CD4-positive, alpha-beta T cell (primary cell): ENCODE results near the gene JAKMIP2. TPM values are rescaled to one million over a fixed set of nuclear protein-coding genes. Genes with fewer than 3 reads are reported as not detected.

Source experiments
- ATAC-seq: fragments of 200-7000 bp; cut with Tn5 transposase; one replicate; pipeline ENCODE4 v1.10.0; 2022; ENCODE audit warnings: mild to moderate bottlenecking; ENCODE audit not compliant: poor library complexity
- CTCF ChIA-PET: fragments of 350-600 bp; sonication (Branson Sonifier 250); formaldehyde crosslinking; loops from one replicate; lab custom pipeline; 2021; ENCODE audit warnings: antibody characterized with exemption, inconsistent platforms; lab: Charles Lee
- POLR2A ChIA-PET: fragments of 350-600 bp; sonication (Branson Sonifier 250); formaldehyde crosslinking; loops from one replicate; lab custom pipeline; 2021; ENCODE audit warnings: antibody characterized with exemption, inconsistent platforms; lab: Charles Lee
- DNase-seq, 14 experiments: peaks; one replicate each; pipeline ENCODE4 v3.0.0-alpha.2; 2013 to 2020; ENCODE audit warnings: mixed read lengths in 2 of 14
- H3K27ac ChIP-seq, 2 donors: one replicate each; pipeline versions ENCODE4 v1.5.1 to v1.7.0; 2013; ENCODE audit warnings: low read length in 2 of 2, low read depth in 1 of 2, mild to moderate bottlenecking in 1 of 2
- H3K27me3 ChIP-seq, 2 experiments: 1 replicate in 1 of 2; 2 replicates in 1 of 2; pipeline versions ENCODE4 v1.6.1 to v1.7.0; 2013; ENCODE audit warnings: low read length in 2 of 2, control low read depth in 1 of 2, mild to moderate bottlenecking in 1 of 2, moderate library complexity in 1 of 2; ENCODE audit not compliant: insufficient read depth in 2 of 2, control insufficient read depth in 1 of 2
- H3K36me3 ChIP-seq: one replicate; pipeline ENCODE4 v1.6.1; 2013; ENCODE audit warnings: low read length, control low read depth; ENCODE audit not compliant: insufficient read depth
- H3K4me1 ChIP-seq: one replicate; pipeline ENCODE4 v1.6.1; 2013; ENCODE audit warnings: low read length, control low read depth; ENCODE audit not compliant: insufficient read depth
- H3K4me3 ChIP-seq: one replicate; pipeline ENCODE4 v1.5.1; 2013; ENCODE audit warnings: mild to moderate bottlenecking, low read length, moderate library complexity
- H3K9me3 ChIP-seq, 2 experiments: 1 replicate in 1 of 2; 2 replicates in 1 of 2; pipeline versions ENCODE4 v1.6.1 to v1.7.0; 2013; ENCODE audit warnings: low read length in 2 of 2, mild to moderate bottlenecking in 2 of 2, control low read depth in 1 of 2, moderate library complexity in 1 of 2; ENCODE audit not compliant: control insufficient read depth in 1 of 2, insufficient read depth in 1 of 2
- H3K27ac Mint-ChIP-seq: one replicate; pipeline ENCODE4 v1.8.0; 2020; ENCODE audit warnings: mixed read lengths
- H3K27me3 Mint-ChIP-seq: one replicate; pipeline ENCODE4 v1.8.0; 2021; ENCODE audit warnings: mixed read lengths
- H3K36me3 Mint-ChIP-seq: one replicate; pipeline ENCODE4 v1.8.0; 2021; ENCODE audit warnings: low read depth, mixed read lengths
- H3K4me1 Mint-ChIP-seq: one replicate; pipeline ENCODE4 v1.8.0; 2021; ENCODE audit warnings: low read depth, mixed read lengths
- H3K4me3 Mint-ChIP-seq: one replicate; pipeline ENCODE4 v1.8.0; 2020; ENCODE audit warnings: mild to moderate bottlenecking, mixed read lengths
- H3K9me3 Mint-ChIP-seq: one replicate; pipeline ENCODE4 v1.8.0; 2020; ENCODE audit warnings: mixed read lengths
- intact Hi-C, 2 experiments: fragments of 100-400 bp; cut with DNase I in 1 of 2; cut with micrococcal nuclease in 1 of 2; formaldehyde crosslinking; loops; one replicate each; pipeline versions ENCODE4 v1.15.1 to v1.9.0; 2023 to 2025; cut with DNase I, micrococcal nuclease
- total RNA-seq, 174 experiments: library from RNA in 2 of 174; stranded (reverse) in 2 of 174; gene quantifications; one replicate each; pipeline ENCODE4 v1.2.3 and lab custom pipeline; 2021 to 2026
- TF ChIP-seq, protein P1 (sequence below): fragments of 200-600 bp; IDR thresholded peaks from one replicate; pipeline ENCODE4 v1.8.0; 2022; ENCODE audit warnings: antibody characterized with exemption, mild to moderate bottlenecking

Gene JAKMIP2
- total RNA-seq, 2 experiments from 2014 or later: 0.74 to 1.3 TPM

DNA sequence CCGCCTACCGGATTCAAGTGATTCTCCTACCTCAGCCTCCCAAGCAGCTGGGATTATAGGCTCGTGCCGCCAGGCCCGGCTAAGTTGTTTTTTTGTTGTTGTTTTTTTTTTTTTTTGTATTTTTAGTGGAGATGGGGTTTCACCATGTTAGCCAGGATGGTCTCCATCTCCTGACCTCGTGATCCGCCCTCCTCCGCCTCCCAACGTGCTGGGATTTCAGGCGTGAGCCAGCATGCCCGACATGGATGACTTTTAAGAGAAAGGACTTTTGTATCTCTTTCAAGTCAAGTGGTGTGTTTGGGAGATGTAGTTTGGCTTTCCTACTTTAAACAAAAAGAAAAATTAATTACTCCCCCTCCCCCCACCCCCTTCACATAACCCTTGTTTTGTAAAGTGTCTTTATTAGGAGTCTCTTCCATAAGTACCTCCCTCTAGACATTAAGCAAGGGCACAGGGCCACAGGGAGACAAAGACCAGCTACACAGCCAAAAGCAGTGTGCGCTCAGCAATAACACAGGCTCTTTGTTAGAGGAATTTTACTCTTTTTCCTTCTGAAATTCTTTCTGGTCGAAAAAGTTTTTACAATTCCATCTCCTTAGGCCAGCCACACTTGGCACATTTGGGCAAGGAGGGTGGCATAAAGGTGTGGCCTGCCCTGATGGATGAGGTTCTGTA lies 31.2 kb downstream of the JAKMIP2 start:
- TF ChIP-seq, protein P1, sequence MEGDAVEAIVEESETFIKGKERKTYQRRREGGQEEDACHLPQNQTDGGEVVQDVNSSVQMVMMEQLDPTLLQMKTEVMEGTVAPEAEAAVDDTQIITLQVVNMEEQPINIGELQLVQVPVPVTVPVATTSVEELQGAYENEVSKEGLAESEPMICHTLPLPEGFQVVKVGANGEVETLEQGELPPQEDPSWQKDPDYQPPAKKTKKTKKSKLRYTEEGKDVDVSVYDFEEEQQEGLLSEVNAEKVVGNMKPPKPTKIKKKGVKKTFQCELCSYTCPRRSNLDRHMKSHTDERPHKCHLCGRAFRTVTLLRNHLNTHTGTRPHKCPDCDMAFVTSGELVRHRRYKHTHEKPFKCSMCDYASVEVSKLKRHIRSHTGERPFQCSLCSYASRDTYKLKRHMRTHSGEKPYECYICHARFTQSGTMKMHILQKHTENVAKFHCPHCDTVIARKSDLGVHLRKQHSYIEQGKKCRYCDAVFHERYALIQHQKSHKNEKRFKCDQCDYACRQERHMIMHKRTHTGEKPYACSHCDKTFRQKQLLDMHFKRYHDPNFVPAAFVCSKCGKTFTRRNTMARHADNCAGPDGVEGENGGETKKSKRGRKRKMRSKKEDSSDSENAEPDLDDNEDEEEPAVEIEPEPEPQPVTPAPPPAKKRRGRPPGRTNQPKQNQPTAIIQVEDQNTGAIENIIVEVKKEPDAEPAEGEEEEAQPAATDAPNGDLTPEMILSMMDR: no peak
- Mint-ChIP-seq H3K27me3 (no peaks in the 10 kb centered on the region), H3K9me3 (no peaks in the 10 kb centered on the region), H3K4me1 (no peaks in the 10 kb centered on the region), H3K4me3 (no peak overlapping the region), H3K27ac (no peak overlapping the region), H3K36me3 (no peaks in the 10 kb centered on the region)
- CTCF ChIA-PET: no interaction called here
- H3K9me3 ChIP-seq: peaks cover 0 to 4% of the 10 kb centered on the region in 2 experiments
- H3K27ac ChIP-seq: no peak overlapping the region
- H3K4me3 ChIP-seq: no peak overlapping the region
- intact Hi-C loops: no loop called here
- no peak for ATAC-seq
- no peaks in the 10 kb centered on the region for H3K36me3 ChIP-seq
- no peaks in the 10 kb centered on the region for H3K27me3 ChIP-seq
- H3K4me1 ChIP-seq: no peaks in the 10 kb centered on the region
- POLR2A ChIA-PET: no interaction called here
- DNase-seq: no peak

GRCh38 chr5:147750065-147750464 lies 32.5 kb downstream of the JAKMIP2 start:
- Histone ChIP-seq H3K4me1 (no peaks in the 10 kb centered on the region), H3K36me3 (no peaks in the 10 kb centered on the region), H3K27ac (no peak overlapping the region), H3K4me3 (no peak overlapping the region), H3K9me3 (peaks cover 0 to 4% of the 10 kb centered on the region in 2 experiments), H3K27me3 (no peaks in the 10 kb centered on the region)
- TF ChIP-seq, protein P1: no peak
- DNase-seq: no peak
- Mint-ChIP-seq H3K9me3 (no peaks in the 10 kb centered on the region), H3K36me3 (no peaks in the 10 kb centered on the region), H3K27me3 (no peaks in the 10 kb centered on the region), H3K4me1 (no peaks in the 10 kb centered on the region), H3K27ac (no peak overlapping the region), H3K4me3 (no peak overlapping the region)
- POLR2A ChIA-PET: no interaction called here
- intact Hi-C loops: no loop called here
- CTCF ChIA-PET: no interaction called here
- ATAC-seq: no peak

DNA sequence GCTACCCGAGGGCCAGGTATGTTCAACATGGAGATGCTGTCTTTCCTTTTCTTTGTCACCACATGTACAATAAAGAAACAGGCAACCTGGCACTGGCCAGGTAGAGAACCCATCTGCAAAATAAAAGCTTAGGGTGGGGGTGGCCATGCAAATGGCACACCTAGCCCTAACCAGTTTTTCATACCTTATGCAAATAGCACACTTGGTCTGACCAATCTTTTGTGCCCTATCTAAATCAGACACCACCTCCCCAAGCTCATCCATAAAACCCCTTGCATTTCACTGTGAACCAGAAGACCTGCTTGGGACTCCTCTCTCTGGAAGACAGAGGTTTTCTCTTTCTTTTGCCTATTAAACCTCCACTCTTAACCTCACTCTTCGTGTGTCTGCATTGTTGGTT lies 33.9 kb downstream of the JAKMIP2 start:
- Mint-ChIP-seq H3K4me3 (no peak overlapping the region), H3K9me3 (no peaks in the 10 kb centered on the region), H3K36me3 (no peaks in the 10 kb centered on the region), H3K27ac (no peak overlapping the region), H3K4me1 (no peaks in the 10 kb centered on the region), H3K27me3 (no peaks in the 10 kb centered on the region)
- Histone ChIP-seq H3K36me3 (no peaks in the 10 kb centered on the region), H3K4me1 (no peaks in the 10 kb centered on the region), H3K27me3 (no peaks in the 10 kb centered on the region), H3K27ac (no peak overlapping the region), H3K4me3 (no peak overlapping the region), H3K9me3 (peaks cover 0 to 4% of the 10 kb centered on the region in 2 experiments)
- intact Hi-C loops: no loop called here
- POLR2A ChIA-PET: no interaction called here
- DNase-seq: no peak
- TF ChIP-seq, protein P1: no peak
- CTCF ChIA-PET: no interaction called here
- no peak for ATAC-seq
